GM18858 (cell line): ENCODE data around the gene FCN2.

Experiments used
- ATAC-seq: cut with Tn5 transposase; IDR thresholded peaks from one replicate; pipeline ENCODE4 v1.9.1; 2021; ENCODE audit not compliant: unreplicated experiment

FCN2 gene

DNA sequence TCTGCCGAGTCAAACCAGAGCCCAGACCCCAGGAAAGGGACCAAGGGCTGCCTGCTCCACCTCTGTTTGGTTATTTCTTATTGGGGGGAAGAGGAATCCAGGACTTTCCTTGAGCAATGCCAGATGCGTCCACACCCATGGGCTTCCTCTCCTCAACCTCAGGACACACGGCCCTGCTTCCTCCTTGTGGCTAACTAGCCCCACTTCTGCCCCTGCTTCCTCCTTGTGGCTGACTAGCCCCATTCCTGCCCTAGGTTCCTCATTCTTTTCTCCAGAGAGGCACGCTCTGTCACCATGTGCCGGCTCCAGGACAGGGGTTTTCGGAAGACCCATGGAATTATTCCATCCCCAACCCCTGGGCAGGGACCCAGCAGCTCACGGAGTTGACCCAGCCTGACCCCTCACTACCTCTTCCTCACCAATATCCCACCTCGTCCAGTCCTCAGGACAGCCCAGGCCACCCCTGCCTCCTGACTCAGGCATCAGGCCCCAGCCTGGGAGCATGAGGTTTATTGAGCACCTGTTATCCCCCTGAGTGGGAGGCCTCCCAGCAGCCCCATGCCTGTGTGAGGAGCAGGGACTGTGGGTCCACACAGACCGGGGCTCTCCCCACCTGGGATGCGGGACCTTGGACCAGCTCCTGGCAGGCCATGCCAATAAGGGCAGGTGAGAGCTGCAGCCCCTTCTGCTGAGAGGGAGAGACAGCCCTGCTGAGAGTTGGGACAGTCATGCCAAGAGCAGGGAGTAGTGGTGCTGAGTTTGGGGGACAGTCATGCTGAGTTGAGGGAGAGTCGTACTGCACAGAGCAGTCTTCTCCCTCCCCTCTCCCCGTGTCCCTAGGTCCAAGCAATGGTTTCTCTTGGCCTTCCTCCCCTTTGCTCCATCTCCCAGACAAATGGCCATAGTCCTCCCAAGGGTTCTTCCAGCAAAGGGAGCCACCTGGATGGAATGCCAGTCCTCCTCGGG lies 48.9 kb downstream of the FCN2 start:
- no peak for ATAC-seq

DNA sequence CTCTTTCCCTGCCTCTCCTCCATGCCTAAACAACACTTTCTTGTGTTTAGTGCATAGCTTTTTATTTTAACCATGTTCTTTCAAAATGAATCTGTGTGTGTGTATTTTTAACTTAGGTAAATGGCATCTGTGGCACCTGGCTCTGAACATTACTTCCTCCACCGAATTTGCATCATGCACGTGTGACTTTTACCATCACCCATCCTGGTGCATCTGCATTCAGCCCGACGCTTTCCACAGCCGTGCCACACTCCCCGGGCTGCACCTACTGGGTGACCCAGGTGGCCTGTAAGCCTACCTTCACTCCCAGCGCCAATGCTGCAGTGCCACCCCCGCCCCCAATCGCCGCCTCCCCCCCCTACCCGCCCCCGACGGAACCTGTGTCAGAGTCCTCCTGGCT lies 49.8 kb downstream of the FCN2 start:
- ATAC-seq, result no peak

- ATAC-seq, result no peak
Measured at GRCh38 chr9:134932171-134932570, 51.6 kb downstream of the FCN2 start.

- no peak for ATAC-seq
Measured at GRCh38 chr9:134932606-134933005, 52.0 kb downstream of the FCN2 start.

DNA sequence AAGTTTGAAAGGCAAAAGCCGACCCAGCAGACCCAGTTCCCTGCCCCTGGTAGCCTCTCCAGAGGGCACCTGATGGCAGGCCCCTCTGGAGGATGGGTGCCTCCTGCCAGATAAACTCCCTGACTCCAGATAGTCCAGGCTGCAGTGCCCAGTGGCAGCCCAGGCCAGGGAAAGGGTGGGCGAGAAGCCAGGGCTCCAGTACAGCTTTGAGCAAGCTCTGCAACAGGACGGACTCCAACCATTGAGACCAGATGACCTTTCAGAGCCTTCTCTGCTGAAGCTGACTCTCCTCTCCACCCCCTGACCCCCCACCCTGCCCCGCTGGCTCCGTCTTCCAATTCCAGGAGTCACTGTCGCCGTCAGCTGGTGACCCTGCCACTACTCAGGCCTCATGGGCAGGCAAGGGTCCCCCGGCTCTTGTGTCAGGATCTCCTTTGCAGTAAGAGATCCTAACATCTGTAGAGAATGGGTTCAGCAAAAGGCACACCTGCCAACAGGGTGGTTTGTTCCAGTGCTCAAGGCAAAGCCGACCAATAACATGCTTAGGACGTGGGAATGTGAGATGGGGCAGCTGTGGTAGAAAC lies 52.6 kb downstream of the FCN2 start:
- ATAC-seq, result no peak

- ATAC-seq, result no peak
Measured at GRCh38 chr9:134935056-134935640, 54.5 kb downstream of the FCN2 start.

- no peak for ATAC-seq
Measured at GRCh38 chr9:134935701-134936345, 55.2 kb downstream of the FCN2 start.

- ATAC-seq, result no peak
Measured at GRCh38 chr9:134936346-134937163, 55.9 kb downstream of the FCN2 start.
